GM19025 (cell line): ENCODE results near the gene LTB.

Experiments
- ATAC-seq: cut with Tn5 transposase; IDR thresholded peaks from one replicate; pipeline ENCODE4 v1.9.1; 2021; ENCODE audit warnings: mild to moderate bottlenecking, low read depth, moderate library complexity; ENCODE audit not compliant: unreplicated experiment

The LTB gene

GRCh38 chr6:31576897-31577578, 5.2 kb downstream of the LTB start:
- no peak for ATAC-seq

- no peak for ATAC-seq
These were observed 6.1 kb downstream of the LTB start for GRCh38 chr6:31575952-31576685.

- no peak for ATAC-seq
These were observed 6.8 kb downstream of the LTB start, which contains the start of gene TNF for GRCh38 chr6:31575335-31575901. TNF (plus strand) TSS chr6:31575565; CDS start chr6:31575742, 177 bp downstream.

GRCh38 chr6:31574106-31575061, 7.8 kb downstream of the LTB start:
- ATAC-seq, result no peak

- ATAC-seq, result no peak
These were observed 8.8 kb downstream of the LTB start for GRCh38 chr6:31573239-31574105.

GRCh38 chr6:31572041-31572911, 9.9 kb downstream of the LTB start, which contains the start of gene LTA:
LTA (plus strand) TSS chr6:31572289; CDS start chr6:31572743, 454 bp downstream.
- ATAC-seq, result peak; percentile 54

- no peak for ATAC-seq
These were observed 12.2 kb downstream of the LTB start for GRCh38 chr6:31569861-31570536.

- peak; percentile 62 for ATAC-seq
These were observed 13.7 kb downstream of the LTB start for GRCh38 chr6:31568537-31568961.

- ATAC-seq, result no peak
These were observed 14.5 kb downstream of the LTB start for GRCh38 chr6:31567531-31568370.

- no peak for ATAC-seq
These were observed 21.5 kb downstream of the LTB start for GRCh38 chr6:31560697-31561058.

GRCh38 chr6:31559958-31560696, 22.1 kb downstream of the LTB start:
- peak; percentile 76 for ATAC-seq

GRCh38 chr6:31559606-31559957, 22.6 kb downstream of the LTB start:
- no peak for ATAC-seq

- no peak for ATAC-seq
These were observed 23.4 kb downstream of the LTB start for GRCh38 chr6:31558631-31559500.

GRCh38 chr6:31558318-31558625, 24.0 kb downstream of the LTB start:
- ATAC-seq, result no peak

- ATAC-seq, result no peak
These were observed 24.5 kb downstream of the LTB start for GRCh38 chr6:31557443-31558317.
